ENCODE data around the gene IL3RA.

IL3RA gene

GRCh38 chrX:1385253-1386223 lies 49.0 kb downstream of the IL3RA start:
- DNase-seq, result no peak

GRCh38 chrX:1386338-1387127 lies 49.9 kb downstream of the IL3RA start:
- DNase-seq, result no peak

- DNase-seq, result no peak
Measured at GRCh38 chrX:1387141-1387776, 50.7 kb downstream of the IL3RA start.

GRCh38 chrX:1388651-1389050 lies 52.1 kb downstream of the IL3RA start:
- no peak for DNase-seq

GRCh38 chrX:1389181-1389992 lies 52.8 kb downstream of the IL3RA start:
- DNase-seq, result no peak

- no peak for DNase-seq
Measured at GRCh38 chrX:1389993-1390285, 53.4 kb downstream of the IL3RA start.

- no peak for DNase-seq
Measured at GRCh38 chrX:1390621-1391369, 54.2 kb downstream of the IL3RA start.

GRCh38 chrX:1391370-1391706 lies 54.8 kb downstream of the IL3RA start:
- no peak for DNase-seq

- no peak for DNase-seq
Measured at GRCh38 chrX:1391707-1392375, 55.3 kb downstream of the IL3RA start, which contains the start of gene SLC25A6. TSS of gene SLC25A6 (minus strand) at chrX:1392113. CDS start at chrX:1392009, 104 bp downstream.

- DNase-seq, result no peak
Measured at GRCh38 chrX:1392376-1393068, 55.9 kb downstream of the IL3RA start.

GRCh38 chrX:1393871-1394615 lies 57.5 kb downstream of the IL3RA start:
- no peak for DNase-seq

GRCh38 chrX:1394731-1395501 lies 58.3 kb downstream of the IL3RA start:
- no peak for DNase-seq

GRCh38 chrX:1395646-1396216 lies 59.1 kb downstream of the IL3RA start:
- DNase-seq, result no peak

- DNase-seq, result no peak
Measured at GRCh38 chrX:1397001-1397400, 60.4 kb downstream of the IL3RA start.

- no peak for DNase-seq
Measured at GRCh38 chrX:1397441-1398270, 61.1 kb downstream of the IL3RA start.

- DNase-seq, result no peak
Measured at GRCh38 chrX:1398431-1399340, 62.1 kb downstream of the IL3RA start.

GRCh38 chrX:1400049-1400448 lies 63.5 kb downstream of the IL3RA start:
- no peak for DNase-seq
